HepG2 (cell line): ENCODE measurements around the gene MFSD12. TPM values are rescaled to one million over a fixed set of nuclear protein-coding genes. Genes with fewer than 3 reads are reported as not detected.

Source experiments
- CHD4 ChIP-seq: fragments of 200-600 bp; sonication (generic); IDR thresholded peaks from 2 replicates; pipeline ENCODE4 v1.7.0; 2017; ENCODE audit warnings: mild to moderate bottlenecking, low read length, borderline replicate concordance
- ETV5 ChIP-seq: IDR thresholded peaks from 2 replicates; pipeline ENCODE4 v1.6.1; 2018; ENCODE audit warnings: missing biosample characterization, missing genetic modification reagents, inconsistent platforms, borderline replicate concordance
- GABPB1 ChIP-seq: IDR thresholded peaks from 2 replicates; pipeline ENCODE4 v1.6.1; 2016; ENCODE audit warnings: mild to moderate bottlenecking, missing genetic modification reagents, moderate library complexity, missing compliant biosample characterization
- KIAA2018 ChIP-seq: sonication (generic); formaldehyde crosslinking; IDR thresholded peaks from 2 replicates; pipeline ENCODE4 v1.5.0; 2020; ENCODE audit warnings: mild to moderate bottlenecking, missing genetic modification reagents, borderline replicate concordance
- POGZ ChIP-seq: sonication (generic); formaldehyde crosslinking; IDR thresholded peaks from 2 replicates; pipeline ENCODE4 v1.4.0; 2020; ENCODE audit warnings: mild to moderate bottlenecking, missing genetic modification reagents
- SIX1 ChIP-seq: sonication (generic); formaldehyde crosslinking; IDR thresholded peaks from 2 replicates; pipeline ENCODE4 v1.4.0; 2020; ENCODE audit warnings: missing genetic modification reagents, borderline replicate concordance
- SRSF4 ChIP-seq: fragments of 200-400 bp; formaldehyde crosslinking; IDR thresholded peaks from one replicate; pipeline ENCODE4 v1.6.1; 2018; ENCODE audit warnings: mild to moderate bottlenecking, low read depth, low read length, moderate library complexity; ENCODE audit not compliant: poor library complexity, severe bottlenecking
- TAF15 ChIP-seq: fragments of 200-400 bp; formaldehyde crosslinking; IDR thresholded peaks from one replicate; pipeline ENCODE4 v1.6.1; 2018; ENCODE audit warnings: mild to moderate bottlenecking, low read depth, low read length; ENCODE audit not compliant: poor library complexity, severe bottlenecking
- XBP1 ChIP-seq: sonication (generic); formaldehyde crosslinking; IDR thresholded peaks from 2 replicates; pipeline ENCODE4 v1.5.0; 2020; ENCODE audit warnings: missing genetic modification reagents
- ZFY ChIP-seq: sonication (generic); formaldehyde crosslinking; IDR thresholded peaks from 2 replicates; pipeline ENCODE4 v1.4.0; 2020; ENCODE audit warnings: missing genetic modification reagents
- ZNF33B ChIP-seq: sonication (generic); formaldehyde crosslinking; IDR thresholded peaks from 2 replicates; pipeline ENCODE4 v1.5.1; 2020; ENCODE audit warnings: mild to moderate bottlenecking, missing genetic modification reagents
- ZNF564 ChIP-seq: sonication (generic); formaldehyde crosslinking; IDR thresholded peaks from 2 replicates; pipeline ENCODE4 v1.8.1; 2023; ENCODE audit warnings: mild to moderate bottlenecking, missing genetic modification reagents
- polyA plus RNA-seq, 8 experiments: library from polyadenylated mRNA; depleted of rRNA in 3 of 8; stranded (reverse) in 7 of 8; unstranded in 1 of 8; fragments of >200 nt; fragmentation: Illumina TruSeq in 4 of 8; extraction: Trizol in 4 of 8; gene quantifications; 2 replicates each; pipeline versions ENCODE4 v1.2.1 to v1.2.3, GENCODE V29; 2011 to 2016; ENCODE audit warnings: low read depth in 4 of 8, missing spikeins in 1 of 8, mixed read lengths in 1 of 8; ENCODE audit not compliant: insufficient read depth in 1 of 8
- total RNA-seq, 5 experiments: library from RNA; depleted of rRNA; stranded (reverse); fragments of >200 nt; fragmentation: Illumina TruSeq; extraction: Trizol; gene quantifications; 2 replicates each; pipeline ENCODE4 v1.2.3, GENCODE V29; 2016; ENCODE audit warnings: low read depth in 1 of 5
- TF ChIP-seq, protein P1 (sequence below): sonication (generic); formaldehyde crosslinking; conservative IDR thresholded peaks from 2 replicates; pipeline ENCODE4 v1.5.0; 2020; ENCODE audit warnings: missing genetic modification reagents
- TF ChIP-seq, protein P2 (sequence below): sonication (generic); formaldehyde crosslinking; IDR thresholded peaks from 2 replicates; pipeline ENCODE4 v1.5.1; 2020; ENCODE audit warnings: missing genetic modification reagents, mild to moderate bottlenecking, borderline replicate concordance
- TF ChIP-seq, protein P3 (sequence below): sonication (generic); formaldehyde crosslinking; conservative IDR thresholded peaks from 2 replicates; pipeline ENCODE4 v1.4.0; 2020; ENCODE audit warnings: missing genetic modification reagents

Gene MFSD12
- total and polyA plus RNA-seq, 2 of the 13 experiments (the other 11 are each of a cell fraction or from before 2014, with no cell fraction given) = 27.2 to 29.1 TPM

GRCh38 chr19:3557461-3558248 lies at the start of gene MFSD12 (continued):
- TF ChIP-seq KIAA2018 (CRISPR knock-in tag) = no peak
- TF ChIP-seq POGZ = peak; percentile 70; the same call in 1 of the 2 replicates
- TF ChIP-seq, protein P1, sequence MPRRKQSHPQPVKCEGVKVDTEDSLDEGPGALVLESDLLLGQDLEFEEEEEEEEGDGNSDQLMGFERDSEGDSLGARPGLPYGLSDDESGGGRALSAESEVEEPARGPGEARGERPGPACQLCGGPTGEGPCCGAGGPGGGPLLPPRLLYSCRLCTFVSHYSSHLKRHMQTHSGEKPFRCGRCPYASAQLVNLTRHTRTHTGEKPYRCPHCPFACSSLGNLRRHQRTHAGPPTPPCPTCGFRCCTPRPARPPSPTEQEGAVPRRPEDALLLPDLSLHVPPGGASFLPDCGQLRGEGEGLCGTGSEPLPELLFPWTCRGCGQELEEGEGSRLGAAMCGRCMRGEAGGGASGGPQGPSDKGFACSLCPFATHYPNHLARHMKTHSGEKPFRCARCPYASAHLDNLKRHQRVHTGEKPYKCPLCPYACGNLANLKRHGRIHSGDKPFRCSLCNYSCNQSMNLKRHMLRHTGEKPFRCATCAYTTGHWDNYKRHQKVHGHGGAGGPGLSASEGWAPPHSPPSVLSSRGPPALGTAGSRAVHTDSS = no peak
- no peak for TF ChIP-seq SIX1 (CRISPR knock-in tag)
- TF ChIP-seq, protein P2, sequence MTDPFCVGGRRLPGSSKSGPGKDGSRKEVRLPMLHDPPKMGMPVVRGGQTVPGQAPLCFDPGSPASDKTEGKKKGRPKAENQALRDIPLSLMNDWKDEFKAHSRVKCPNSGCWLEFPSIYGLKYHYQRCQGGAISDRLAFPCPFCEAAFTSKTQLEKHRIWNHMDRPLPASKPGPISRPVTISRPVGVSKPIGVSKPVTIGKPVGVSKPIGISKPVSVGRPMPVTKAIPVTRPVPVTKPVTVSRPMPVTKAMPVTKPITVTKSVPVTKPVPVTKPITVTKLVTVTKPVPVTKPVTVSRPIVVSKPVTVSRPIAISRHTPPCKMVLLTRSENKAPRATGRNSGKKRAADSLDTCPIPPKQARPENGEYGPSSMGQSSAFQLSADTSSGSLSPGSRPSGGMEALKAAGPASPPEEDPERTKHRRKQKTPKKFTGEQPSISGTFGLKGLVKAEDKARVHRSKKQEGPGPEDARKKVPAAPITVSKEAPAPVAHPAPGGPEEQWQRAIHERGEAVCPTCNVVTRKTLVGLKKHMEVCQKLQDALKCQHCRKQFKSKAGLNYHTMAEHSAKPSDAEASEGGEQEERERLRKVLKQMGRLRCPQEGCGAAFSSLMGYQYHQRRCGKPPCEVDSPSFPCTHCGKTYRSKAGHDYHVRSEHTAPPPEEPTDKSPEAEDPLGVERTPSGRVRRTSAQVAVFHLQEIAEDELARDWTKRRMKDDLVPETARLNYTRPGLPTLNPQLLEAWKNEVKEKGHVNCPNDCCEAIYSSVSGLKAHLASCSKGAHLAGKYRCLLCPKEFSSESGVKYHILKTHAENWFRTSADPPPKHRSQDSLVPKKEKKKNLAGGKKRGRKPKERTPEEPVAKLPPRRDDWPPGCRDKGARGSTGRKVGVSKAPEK (CRISPR knock-in tag) = no peak
- no peak for TF ChIP-seq ETV5 (CRISPR knock-in tag)
- TF ChIP-seq XBP1 (CRISPR knock-in tag) = no peak
- TF ChIP-seq ZFY = peak; percentile 71
- TF ChIP-seq SRSF4 = no peak
- TF ChIP-seq CHD4 = no peak
- peak; percentile 53; the same call in 1 of the 2 replicates for TF ChIP-seq ZNF564 (CRISPR knock-in tag)
- peak; percentile 93 for TF ChIP-seq GABPB1 (CRISPR knock-in tag)
- TF ChIP-seq, protein P3, sequence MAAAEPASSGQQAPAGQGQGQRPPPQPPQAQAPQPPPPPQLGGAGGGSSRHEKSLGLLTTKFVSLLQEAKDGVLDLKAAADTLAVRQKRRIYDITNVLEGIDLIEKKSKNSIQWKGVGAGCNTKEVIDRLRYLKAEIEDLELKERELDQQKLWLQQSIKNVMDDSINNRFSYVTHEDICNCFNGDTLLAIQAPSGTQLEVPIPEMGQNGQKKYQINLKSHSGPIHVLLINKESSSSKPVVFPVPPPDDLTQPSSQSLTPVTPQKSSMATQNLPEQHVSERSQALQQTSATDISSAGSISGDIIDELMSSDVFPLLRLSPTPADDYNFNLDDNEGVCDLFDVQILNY (CRISPR knock-in tag) = no peak
- TF ChIP-seq ZNF33B (CRISPR knock-in tag) = 0 out of 2 replicates have a peak, but pooled peaks have one; percentile 71
- TF ChIP-seq TAF15 = no peak
